Gastroesophageal sphincter (tissue), 4 donors: Measurements from ENCODE around the gene PIGW. TPM values are rescaled to one million over a fixed set of nuclear protein-coding genes. Genes with fewer than 3 reads are reported as not detected.

Experiments used
- ATAC-seq: fragments of 150-250 bp; one replicate; pipeline ENCODE4 v1.9.1; 2016; ENCODE audit warnings: mild to moderate bottlenecking, moderate library complexity
- H3K27ac ChIP-seq, 4 donors: fragments of 200-600 bp; sonication (generic) in 3 of 4; 1 replicate in 3 of 4; 2 replicates in 1 of 4; pipeline ENCODE4 v1.5.1; 2016 to 2019
- H3K27me3 ChIP-seq: fragments of 200-600 bp; sonication (generic); one replicate; pipeline ENCODE4 v1.5.1; 2019
- H3K36me3 ChIP-seq, 2 donors: fragments of 200-600 bp; sonication (generic); one replicate each; pipeline ENCODE4 v1.5.1; 2019; ENCODE audit warnings: control low read depth in 1 of 2
- H3K4me1 ChIP-seq, 3 donors: fragments of 200-600 bp; sonication (generic); 1 replicate in 2 of 3; 2 replicates in 1 of 3; pipeline ENCODE4 v1.5.1; 2016 to 2019; ENCODE audit warnings: control low read depth in 2 of 3
- H3K4me3 ChIP-seq, 2 donors: fragments of 200-600 bp; sonication (generic); one replicate each; pipeline ENCODE4 v1.5.1; 2019; ENCODE audit warnings: mild to moderate bottlenecking in 1 of 2, moderate library complexity in 1 of 2
- H3K9me3 ChIP-seq, 3 donors: fragments of 200-600 bp; sonication (generic); one replicate each; pipeline ENCODE4 v1.5.1; 2017 to 2019; ENCODE audit warnings: control low read depth in 2 of 3
- CTCF ChIP-seq, 4 experiments: fragments of 200-600 bp in 2 of 4; fragments of 450-650 bp in 2 of 4; sonication (generic) in 1 of 4; IDR thresholded peaks; one replicate each; pipeline ENCODE4 v1.5.1; 2017 to 2019; ENCODE audit warnings: antibody characterized with exemption in 4 of 4, mild to moderate bottlenecking in 2 of 4, moderate library complexity in 2 of 4
- EP300 ChIP-seq: sonication (generic); formaldehyde crosslinking; IDR thresholded peaks from one replicate; pipeline ENCODE4 v1.6.1; 2017; ENCODE audit warnings: antibody characterized with exemption, mild to moderate bottlenecking
- POLR2A ChIP-seq, 2 donors: fragments of 450-650 bp; IDR thresholded peaks; one replicate each; pipeline ENCODE4 v1.6.1; 2017; ENCODE audit warnings: antibody characterized with exemption in 2 of 2, mild to moderate bottlenecking in 2 of 2, moderate library complexity in 1 of 2
- POLR2AphosphoS5 ChIP-seq: sonication (generic); formaldehyde crosslinking; IDR thresholded peaks from one replicate; pipeline ENCODE4 v1.6.1; 2017; ENCODE audit warnings: antibody characterized with exemption
- WGBS, 2 donors: methylation state at CpG; one replicate each; pipeline ENCODE4 v1.1.5; 2018; ENCODE audit warnings: low coverage in 1 of 2; 5-methylcytosine and 5-hydroxymethylcytosine counted together
- total RNA-seq, 4 donors: library from RNA; depleted of rRNA; stranded (reverse); fragments of >200 nt; gene quantifications; one replicate each; pipeline ENCODE4 v1.1.0, GENCODE V29; 2016

Gene PIGW
- total RNA-seq, 4 donors from 2014 or later: 3.3 to 5.3 (median 4.4) TPM

- H3K9me3 ChIP-seq: no peaks in the 10 kb centered on the region
- H3K36me3 ChIP-seq: peaks cover 3 to 93% of the 10 kb centered on the region in 2 donors
- ATAC-seq: no peak
- H3K4me3 ChIP-seq: no peak overlapping the region
- no peaks in the 10 kb centered on the region for H3K4me1 ChIP-seq
- TF ChIP-seq CTCF (IDR thresholded peaks at IDR 0.05) (no peak), POLR2A (IDR thresholded peaks at IDR 0.05) (no peak), POLR2AphosphoS5 (no peak), EP300 (no peak)
- no peaks in the 10 kb centered on the region for H3K27me3 ChIP-seq
- WGBS, 2 donors: 72 to 75% methylated on average over 4 to 6 of the region's 7 CpGs
- no peak overlapping the region for H3K27ac ChIP-seq
Observed at GRCh38 chr17:36498560-36499300, 36.1 kb upstream of the PIGW start.

- TF ChIP-seq CTCF (IDR thresholded peaks at IDR 0.05) (no peak), POLR2A (IDR thresholded peaks at IDR 0.05) (no peak), POLR2AphosphoS5 (no peak), EP300 (no peak)
- ATAC-seq: no peak
- no peaks in the 10 kb centered on the region for H3K9me3 ChIP-seq
- H3K27me3 ChIP-seq: no peaks in the 10 kb centered on the region
- H3K36me3 ChIP-seq: peaks cover 3 to 93% of the 10 kb centered on the region in 2 donors
- no peak overlapping the region for H3K4me3 ChIP-seq
- WGBS, 2 donors: 92% methylated on average over 2 of the region's 15 CpGs; no CpG with 5 or more reads in 1 of the 2 donors
- no peaks in the 10 kb centered on the region for H3K4me1 ChIP-seq
- no peak overlapping the region for H3K27ac ChIP-seq
Observed at GRCh38 chr17:36500745-36501225, 34.0 kb upstream of the PIGW start.

- no peaks in the 10 kb centered on the region for H3K9me3 ChIP-seq
- H3K27ac ChIP-seq: no peak overlapping the region
- H3K27me3 ChIP-seq: no peaks in the 10 kb centered on the region
- H3K4me1 ChIP-seq: no peaks in the 10 kb centered on the region
- no peak for ATAC-seq
- TF ChIP-seq POLR2A (IDR thresholded peaks at IDR 0.05) (no peak), EP300 (no peak), POLR2AphosphoS5 (no peak), CTCF (IDR thresholded peaks at IDR 0.05) (no peak)
- 94% methylated on average over 3 of the region's 3 CpGs; no CpG with 5 or more reads in 1 of the 2 donors for WGBS, 2 donors
- H3K4me3 ChIP-seq: no peak overlapping the region
- peaks cover 0 to 93% of the 10 kb centered on the region in 2 donors for H3K36me3 ChIP-seq
Observed at GRCh38 chr17:36501351-36501750, 33.4 kb upstream of the PIGW start.

GRCh38 chr17:36501963-36502362 is 32.8 kb upstream of the PIGW start:
- Histone ChIP-seq H3K9me3 (no peaks in the 10 kb centered on the region), H3K27ac (no peak overlapping the region), H3K36me3 (peaks cover 0 to 93% of the 10 kb centered on the region in 2 donors), H3K4me1 (no peaks in the 10 kb centered on the region), H3K27me3 (no peaks in the 10 kb centered on the region), H3K4me3 (no peak overlapping the region)
- no peak for ATAC-seq
- TF ChIP-seq EP300 (no peak), POLR2AphosphoS5 (no peak), POLR2A (IDR thresholded peaks at IDR 0.05) (no peak), CTCF (IDR thresholded peaks at IDR 0.05) (no peak)
- WGBS, 2 donors: 85 to 88% methylated on average over 5 to 6 of the region's 6 CpGs
